WTC11 (cell line): ENCODE data around the gene TTLL10. TPM values are rescaled to one million over a fixed set of nuclear protein-coding genes. Genes with fewer than 3 reads are reported as not detected.

Source experiments
- EMX1 ChIP-seq: fragments of 250-450 bp; sonication (Bioruptor Pico); IDR thresholded peaks from 2 replicates; pipeline ENCODE4 v1.8.0; 2021; ENCODE audit warnings: mild to moderate bottlenecking
- GABPB1 ChIP-seq: sonication (generic); formaldehyde crosslinking; IDR thresholded peaks from 2 replicates; pipeline ENCODE4 v1.8.1; 2023; ENCODE audit warnings: mild to moderate bottlenecking, missing genetic modification reagents
- GRHL2 ChIP-seq: fragments of 250-450 bp; sonication (Bioruptor Pico); IDR thresholded peaks from 2 replicates; pipeline ENCODE4 v1.8.0; 2022; ENCODE audit warnings: mild to moderate bottlenecking, moderate library complexity; ENCODE audit not compliant: insufficient replicate concordance, severe bottlenecking
- HMGA2 ChIP-seq: fragments of 250-450 bp; sonication (Bioruptor Pico); IDR thresholded peaks from 2 replicates; pipeline ENCODE4 v1.4.0; 2021; ENCODE audit warnings: mild to moderate bottlenecking, moderate library complexity
- RORB ChIP-seq: fragments of 250-450 bp; sonication (Bioruptor Pico); IDR thresholded peaks from 2 replicates; pipeline ENCODE4 v1.9.0; 2021; ENCODE audit warnings: mild to moderate bottlenecking
- SMAD3 ChIP-seq: sonication (generic); formaldehyde crosslinking; IDR thresholded peaks from 2 replicates; pipeline ENCODE4 v1.8.0; 2022; ENCODE audit warnings: missing genetic modification reagents, mild to moderate bottlenecking, borderline replicate concordance
- SOX15 ChIP-seq: fragments of 250-450 bp; sonication (Bioruptor Pico); IDR thresholded peaks from 2 replicates; pipeline ENCODE4 v1.9.0; 2021; ENCODE audit warnings: mild to moderate bottlenecking
- TP53 ChIP-seq: sonication (generic); formaldehyde crosslinking; IDR thresholded peaks from 2 replicates; pipeline ENCODE4 v1.8.1; 2023; ENCODE audit warnings: mild to moderate bottlenecking, missing genetic modification reagents
- ZNF232 ChIP-seq: sonication (generic); formaldehyde crosslinking; IDR thresholded peaks from 2 replicates; pipeline ENCODE4 v1.8.0; 2022; ENCODE audit warnings: mild to moderate bottlenecking, missing genetic modification reagents
- ZNF263 ChIP-seq: sonication (generic); formaldehyde crosslinking; IDR thresholded peaks from 2 replicates; pipeline ENCODE4 v1.8.1; 2022; ENCODE audit warnings: low read depth, mild to moderate bottlenecking, moderate library complexity, missing genetic modification reagents
- ZNF416 ChIP-seq: fragments of 250-450 bp; sonication (Bioruptor Pico); IDR thresholded peaks from 2 replicates; pipeline ENCODE4 v1.9.0; 2021; ENCODE audit warnings: mild to moderate bottlenecking, inconsistent platforms
- total RNA-seq: library from RNA; stranded (reverse); gene quantifications from 3 replicates; pipeline ENCODE4 v1.2.3, GENCODE V29; 2021
- TF ChIP-seq, protein P1 (sequence below): sonication (generic); formaldehyde crosslinking; IDR thresholded peaks from 2 replicates; pipeline ENCODE4 v1.8.0; 2022; ENCODE audit warnings: mild to moderate bottlenecking, missing genetic modification reagents
- TF ChIP-seq, protein P2 (sequence below): fragments of 250-450 bp; sonication (Bioruptor Pico); conservative IDR thresholded peaks from 2 replicates; pipeline ENCODE4 v1.9.0; 2021; ENCODE audit warnings: mild to moderate bottlenecking
- TF ChIP-seq, protein P3 (sequence below): sonication (generic); formaldehyde crosslinking; IDR thresholded peaks from 2 replicates; pipeline ENCODE4 v1.8.0; 2023; ENCODE audit warnings: mild to moderate bottlenecking, missing genetic modification reagents
- TF ChIP-seq, protein P4 (sequence below): sonication (generic); formaldehyde crosslinking; IDR thresholded peaks from 2 replicates; pipeline ENCODE4 v1.8.1; 2022; ENCODE audit warnings: low read depth, missing genetic modification reagents, borderline replicate concordance
- TF ChIP-seq, protein P5 (sequence below): fragments of 250-450 bp; sonication (Bioruptor Pico); IDR thresholded peaks from 2 replicates; pipeline ENCODE4 v1.9.0; 2021; ENCODE audit warnings: mild to moderate bottlenecking
- TF ChIP-seq, protein P6 (sequence below): fragments of 250-450 bp; sonication (Bioruptor Pico); IDR thresholded peaks from 2 replicates; pipeline ENCODE4 v1.8.0; 2021; ENCODE audit warnings: mild to moderate bottlenecking
- TF ChIP-seq, protein P7 (sequence below): fragments of 250-450 bp; sonication (Bioruptor Pico); IDR thresholded peaks from 2 replicates; pipeline ENCODE4 v1.9.0; 2021; ENCODE audit warnings: mild to moderate bottlenecking
- TF ChIP-seq, protein P8 (sequence below): sonication (generic); formaldehyde crosslinking; IDR thresholded peaks from 2 replicates; pipeline ENCODE4 v1.8.1; 2023; ENCODE audit warnings: mild to moderate bottlenecking, missing genetic modification reagents, moderate library complexity
- TF ChIP-seq, protein P9 (sequence below): fragments of 250-450 bp; sonication (Bioruptor Pico); IDR thresholded peaks from 2 replicates; pipeline ENCODE4 v1.9.0; 2021; ENCODE audit warnings: moderate library complexity, mild to moderate bottlenecking, inconsistent platforms, borderline replicate concordance
- TF ChIP-seq, protein P10 (sequence below): sonication (generic); formaldehyde crosslinking; IDR thresholded peaks from 2 replicates; pipeline ENCODE4 v1.8.1; 2023; ENCODE audit warnings: mild to moderate bottlenecking, missing genetic modification reagents

Gene TTLL10
- total RNA-seq, 1 experiment from 2014 or later, result 1.1 TPM

DNA sequence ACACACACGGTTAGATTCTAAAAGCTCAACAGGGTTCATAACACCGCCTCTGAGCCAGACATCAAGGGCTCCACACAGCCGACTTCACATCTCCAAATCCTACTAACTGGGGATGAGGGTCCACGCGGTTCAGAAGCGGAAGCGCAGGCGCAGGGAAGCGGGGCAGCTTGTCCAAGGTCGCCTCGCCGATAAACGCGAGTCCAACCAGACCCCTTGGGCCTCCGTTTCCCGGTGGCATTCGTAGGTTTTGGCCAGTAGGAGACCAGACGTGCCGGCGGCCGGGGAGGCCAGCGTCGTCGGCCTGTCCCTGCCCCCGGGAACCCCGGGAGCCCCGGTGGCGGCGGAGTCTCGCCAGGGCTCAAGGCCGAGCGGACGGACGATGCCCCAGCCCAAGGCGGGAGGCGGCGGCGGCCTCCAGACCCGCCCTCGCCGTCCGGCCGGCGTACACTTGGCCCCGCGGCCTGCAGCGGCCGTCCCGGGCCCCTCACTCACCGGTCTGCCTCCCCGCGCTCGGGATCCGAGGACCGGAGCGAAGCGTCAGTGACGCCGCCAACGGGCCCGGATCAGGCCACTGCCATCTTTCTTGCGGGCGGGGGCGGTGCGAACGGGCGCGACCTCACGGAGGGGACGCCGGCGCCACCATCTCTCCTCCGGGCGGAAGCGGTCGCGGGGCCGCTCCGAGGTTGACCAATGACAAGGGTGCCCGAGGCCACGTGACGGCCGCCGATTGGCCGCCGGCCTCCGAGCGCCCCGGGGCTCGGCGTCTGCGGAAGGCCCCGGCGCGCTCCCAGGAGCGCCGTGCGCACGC, 57.9 kb downstream of the TTLL10 start, which contains the start of gene SDF4 (continued):
- TF ChIP-seq SMAD3 (CRISPR knock-in tag) (0 out of 2 replicates have a peak, but pooled peaks have one; percentile 11), EMX1 (no peak), TP53 (CRISPR knock-in tag) (no peak), GABPB1 (CRISPR knock-in tag) (peak; percentile 72), GRHL2 (no peak), ZNF232 (CRISPR knock-in tag) (0 out of 2 replicates have a peak, but pooled peaks have one; percentile 41), HMGA2 (CRISPR knock-in tag) (no peak), RORB (CRISPR knock-in tag) (no peak), SOX15 (no peak), ZNF416 (CRISPR knock-in tag) (no peak), ZNF263 (no peak)
- TF ChIP-seq, protein P1, sequence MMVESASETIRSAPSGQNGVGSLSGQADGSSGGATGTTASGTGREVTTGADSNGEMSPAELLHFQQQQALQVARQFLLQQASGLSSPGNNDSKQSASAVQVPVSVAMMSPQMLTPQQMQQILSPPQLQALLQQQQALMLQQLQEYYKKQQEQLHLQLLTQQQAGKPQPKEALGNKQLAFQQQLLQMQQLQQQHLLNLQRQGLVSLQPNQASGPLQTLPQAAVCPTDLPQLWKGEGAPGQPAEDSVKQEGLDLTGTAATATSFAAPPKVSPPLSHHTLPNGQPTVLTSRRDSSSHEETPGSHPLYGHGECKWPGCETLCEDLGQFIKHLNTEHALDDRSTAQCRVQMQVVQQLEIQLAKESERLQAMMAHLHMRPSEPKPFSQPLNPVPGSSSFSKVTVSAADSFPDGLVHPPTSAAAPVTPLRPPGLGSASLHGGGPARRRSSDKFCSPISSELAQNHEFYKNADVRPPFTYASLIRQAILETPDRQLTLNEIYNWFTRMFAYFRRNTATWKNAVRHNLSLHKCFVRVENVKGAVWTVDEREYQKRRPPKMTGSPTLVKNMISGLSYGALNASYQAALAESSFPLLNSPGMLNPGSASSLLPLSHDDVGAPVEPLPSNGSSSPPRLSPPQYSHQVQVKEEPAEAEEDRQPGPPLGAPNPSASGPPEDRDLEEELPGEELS, result no peak
- TF ChIP-seq, protein P2, sequence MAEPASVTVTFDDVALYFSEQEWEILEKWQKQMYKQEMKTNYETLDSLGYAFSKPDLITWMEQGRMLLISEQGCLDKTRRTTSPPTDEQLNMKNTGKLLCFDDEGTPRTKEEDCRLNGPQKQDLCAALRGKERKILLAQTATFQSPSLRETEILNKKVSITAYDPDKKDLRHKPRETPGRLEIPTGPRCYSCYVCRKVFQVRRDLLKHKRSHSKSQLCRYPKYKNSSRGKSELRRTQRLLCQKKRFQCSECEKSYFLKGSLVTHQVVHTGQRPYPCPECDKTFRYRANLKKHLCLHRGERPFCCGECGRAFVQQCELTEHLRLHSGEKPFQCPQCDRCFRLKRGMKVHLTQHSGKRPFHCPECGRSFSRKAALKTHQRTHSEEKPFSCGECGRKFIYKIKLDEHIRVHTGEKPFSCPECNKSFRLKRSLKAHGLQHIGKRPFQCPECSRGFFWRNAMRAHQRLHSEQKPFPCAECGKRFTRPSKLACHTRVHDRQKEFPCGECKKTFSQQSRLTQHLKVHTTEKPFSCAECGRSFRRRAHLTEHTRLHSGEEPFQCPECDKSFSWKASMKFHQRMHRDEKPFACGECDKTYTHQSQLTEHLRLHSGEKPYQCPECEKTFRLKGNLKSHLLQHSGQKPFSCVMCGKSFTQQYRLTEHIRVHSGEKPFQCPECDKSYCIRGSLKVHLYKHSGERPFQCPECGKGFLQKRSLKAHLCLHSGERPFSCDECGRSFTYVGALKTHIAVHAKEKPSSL (CRISPR knock-in tag), result no peak
- TF ChIP-seq, protein P3, sequence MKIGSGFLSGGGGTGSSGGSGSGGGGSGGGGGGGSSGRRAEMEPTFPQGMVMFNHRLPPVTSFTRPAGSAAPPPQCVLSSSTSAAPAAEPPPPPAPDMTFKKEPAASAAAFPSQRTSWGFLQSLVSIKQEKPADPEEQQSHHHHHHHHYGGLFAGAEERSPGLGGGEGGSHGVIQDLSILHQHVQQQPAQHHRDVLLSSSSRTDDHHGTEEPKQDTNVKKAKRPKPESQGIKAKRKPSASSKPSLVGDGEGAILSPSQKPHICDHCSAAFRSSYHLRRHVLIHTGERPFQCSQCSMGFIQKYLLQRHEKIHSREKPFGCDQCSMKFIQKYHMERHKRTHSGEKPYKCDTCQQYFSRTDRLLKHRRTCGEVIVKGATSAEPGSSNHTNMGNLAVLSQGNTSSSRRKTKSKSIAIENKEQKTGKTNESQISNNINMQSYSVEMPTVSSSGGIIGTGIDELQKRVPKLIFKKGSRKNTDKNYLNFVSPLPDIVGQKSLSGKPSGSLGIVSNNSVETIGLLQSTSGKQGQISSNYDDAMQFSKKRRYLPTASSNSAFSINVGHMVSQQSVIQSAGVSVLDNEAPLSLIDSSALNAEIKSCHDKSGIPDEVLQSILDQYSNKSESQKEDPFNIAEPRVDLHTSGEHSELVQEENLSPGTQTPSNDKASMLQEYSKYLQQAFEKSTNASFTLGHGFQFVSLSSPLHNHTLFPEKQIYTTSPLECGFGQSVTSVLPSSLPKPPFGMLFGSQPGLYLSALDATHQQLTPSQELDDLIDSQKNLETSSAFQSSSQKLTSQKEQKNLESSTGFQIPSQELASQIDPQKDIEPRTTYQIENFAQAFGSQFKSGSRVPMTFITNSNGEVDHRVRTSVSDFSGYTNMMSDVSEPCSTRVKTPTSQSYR (CRISPR knock-in tag), result no peak
- TF ChIP-seq, protein P4, sequence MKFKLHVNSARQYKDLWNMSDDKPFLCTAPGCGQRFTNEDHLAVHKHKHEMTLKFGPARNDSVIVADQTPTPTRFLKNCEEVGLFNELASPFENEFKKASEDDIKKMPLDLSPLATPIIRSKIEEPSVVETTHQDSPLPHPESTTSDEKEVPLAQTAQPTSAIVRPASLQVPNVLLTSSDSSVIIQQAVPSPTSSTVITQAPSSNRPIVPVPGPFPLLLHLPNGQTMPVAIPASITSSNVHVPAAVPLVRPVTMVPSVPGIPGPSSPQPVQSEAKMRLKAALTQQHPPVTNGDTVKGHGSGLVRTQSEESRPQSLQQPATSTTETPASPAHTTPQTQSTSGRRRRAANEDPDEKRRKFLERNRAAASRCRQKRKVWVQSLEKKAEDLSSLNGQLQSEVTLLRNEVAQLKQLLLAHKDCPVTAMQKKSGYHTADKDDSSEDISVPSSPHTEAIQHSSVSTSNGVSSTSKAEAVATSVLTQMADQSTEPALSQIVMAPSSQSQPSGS (CRISPR knock-in tag), result no peak; the same call in 1 of the 2 replicates
- TF ChIP-seq, protein P5, sequence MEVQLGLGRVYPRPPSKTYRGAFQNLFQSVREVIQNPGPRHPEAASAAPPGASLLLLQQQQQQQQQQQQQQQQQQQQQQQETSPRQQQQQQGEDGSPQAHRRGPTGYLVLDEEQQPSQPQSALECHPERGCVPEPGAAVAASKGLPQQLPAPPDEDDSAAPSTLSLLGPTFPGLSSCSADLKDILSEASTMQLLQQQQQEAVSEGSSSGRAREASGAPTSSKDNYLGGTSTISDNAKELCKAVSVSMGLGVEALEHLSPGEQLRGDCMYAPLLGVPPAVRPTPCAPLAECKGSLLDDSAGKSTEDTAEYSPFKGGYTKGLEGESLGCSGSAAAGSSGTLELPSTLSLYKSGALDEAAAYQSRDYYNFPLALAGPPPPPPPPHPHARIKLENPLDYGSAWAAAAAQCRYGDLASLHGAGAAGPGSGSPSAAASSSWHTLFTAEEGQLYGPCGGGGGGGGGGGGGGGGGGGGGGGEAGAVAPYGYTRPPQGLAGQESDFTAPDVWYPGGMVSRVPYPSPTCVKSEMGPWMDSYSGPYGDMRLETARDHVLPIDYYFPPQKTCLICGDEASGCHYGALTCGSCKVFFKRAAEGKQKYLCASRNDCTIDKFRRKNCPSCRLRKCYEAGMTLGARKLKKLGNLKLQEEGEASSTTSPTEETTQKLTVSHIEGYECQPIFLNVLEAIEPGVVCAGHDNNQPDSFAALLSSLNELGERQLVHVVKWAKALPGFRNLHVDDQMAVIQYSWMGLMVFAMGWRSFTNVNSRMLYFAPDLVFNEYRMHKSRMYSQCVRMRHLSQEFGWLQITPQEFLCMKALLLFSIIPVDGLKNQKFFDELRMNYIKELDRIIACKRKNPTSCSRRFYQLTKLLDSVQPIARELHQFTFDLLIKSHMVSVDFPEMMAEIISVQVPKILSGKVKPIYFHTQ (CRISPR knock-in tag), result no peak
- TF ChIP-seq, protein P6, sequence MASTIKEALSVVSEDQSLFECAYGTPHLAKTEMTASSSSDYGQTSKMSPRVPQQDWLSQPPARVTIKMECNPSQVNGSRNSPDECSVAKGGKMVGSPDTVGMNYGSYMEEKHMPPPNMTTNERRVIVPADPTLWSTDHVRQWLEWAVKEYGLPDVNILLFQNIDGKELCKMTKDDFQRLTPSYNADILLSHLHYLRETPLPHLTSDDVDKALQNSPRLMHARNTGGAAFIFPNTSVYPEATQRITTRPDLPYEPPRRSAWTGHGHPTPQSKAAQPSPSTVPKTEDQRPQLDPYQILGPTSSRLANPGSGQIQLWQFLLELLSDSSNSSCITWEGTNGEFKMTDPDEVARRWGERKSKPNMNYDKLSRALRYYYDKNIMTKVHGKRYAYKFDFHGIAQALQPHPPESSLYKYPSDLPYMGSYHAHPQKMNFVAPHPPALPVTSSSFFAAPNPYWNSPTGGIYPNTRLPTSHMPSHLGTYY (CRISPR knock-in tag), result no peak
- TF ChIP-seq, protein P7, sequence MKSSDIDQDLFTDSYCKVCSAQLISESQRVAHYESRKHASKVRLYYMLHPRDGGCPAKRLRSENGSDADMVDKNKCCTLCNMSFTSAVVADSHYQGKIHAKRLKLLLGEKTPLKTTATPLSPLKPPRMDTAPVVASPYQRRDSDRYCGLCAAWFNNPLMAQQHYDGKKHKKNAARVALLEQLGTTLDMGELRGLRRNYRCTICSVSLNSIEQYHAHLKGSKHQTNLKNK (CRISPR knock-in tag), result no peak
- TF ChIP-seq, protein P8, sequence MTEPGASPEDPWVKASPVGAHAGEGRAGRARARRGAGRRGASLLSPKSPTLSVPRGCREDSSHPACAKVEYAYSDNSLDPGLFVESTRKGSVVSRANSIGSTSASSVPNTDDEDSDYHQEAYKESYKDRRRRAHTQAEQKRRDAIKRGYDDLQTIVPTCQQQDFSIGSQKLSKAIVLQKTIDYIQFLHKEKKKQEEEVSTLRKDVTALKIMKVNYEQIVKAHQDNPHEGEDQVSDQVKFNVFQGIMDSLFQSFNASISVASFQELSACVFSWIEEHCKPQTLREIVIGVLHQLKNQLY, result no peak
- TF ChIP-seq, protein P9, sequence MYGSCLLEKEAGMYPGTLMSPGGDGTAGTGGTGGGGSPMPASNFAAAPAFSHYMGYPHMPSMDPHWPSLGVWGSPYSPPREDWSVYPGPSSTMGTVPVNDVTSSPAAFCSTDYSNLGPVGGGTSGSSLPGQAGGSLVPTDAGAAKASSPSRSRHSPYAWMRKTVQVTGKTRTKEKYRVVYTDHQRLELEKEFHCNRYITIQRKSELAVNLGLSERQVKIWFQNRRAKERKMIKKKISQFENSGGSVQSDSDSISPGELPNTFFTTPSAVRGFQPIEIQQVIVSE, result no peak
- TF ChIP-seq, protein P10, sequence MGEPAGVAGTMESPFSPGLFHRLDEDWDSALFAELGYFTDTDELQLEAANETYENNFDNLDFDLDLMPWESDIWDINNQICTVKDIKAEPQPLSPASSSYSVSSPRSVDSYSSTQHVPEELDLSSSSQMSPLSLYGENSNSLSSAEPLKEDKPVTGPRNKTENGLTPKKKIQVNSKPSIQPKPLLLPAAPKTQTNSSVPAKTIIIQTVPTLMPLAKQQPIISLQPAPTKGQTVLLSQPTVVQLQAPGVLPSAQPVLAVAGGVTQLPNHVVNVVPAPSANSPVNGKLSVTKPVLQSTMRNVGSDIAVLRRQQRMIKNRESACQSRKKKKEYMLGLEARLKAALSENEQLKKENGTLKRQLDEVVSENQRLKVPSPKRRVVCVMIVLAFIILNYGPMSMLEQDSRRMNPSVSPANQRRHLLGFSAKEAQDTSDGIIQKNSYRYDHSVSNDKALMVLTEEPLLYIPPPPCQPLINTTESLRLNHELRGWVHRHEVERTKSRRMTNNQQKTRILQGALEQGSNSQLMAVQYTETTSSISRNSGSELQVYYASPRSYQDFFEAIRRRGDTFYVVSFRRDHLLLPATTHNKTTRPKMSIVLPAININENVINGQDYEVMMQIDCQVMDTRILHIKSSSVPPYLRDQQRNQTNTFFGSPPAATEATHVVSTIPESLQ (CRISPR knock-in tag), result no peak
